HL-60/S4 (cell line): ENCODE results near the gene APLP2.
"Not testable (repeated sequence)": the region's sequence is repeated elsewhere in the genome, so short reads cannot be mapped to it uniquely, and the experiment has no call there.

Source experiments
- in situ Hi-C: fragments of 300-500 bp; cut with MboI; formaldehyde crosslinking; loops from 2 replicates; pipeline ENCODE4 v1.14.3; 2022; ENCODE audit warnings: low sequenced_read_pairs

APLP2 gene

GRCh38 chr11:130164221-130164570 lies 94.5 kb downstream of the APLP2 start:
- in situ Hi-C loops = no loop called here

GRCh38 chr11:130165601-130166456 lies 96.1 kb downstream of the APLP2 start:
- in situ Hi-C loops = no loop called here

DNA sequence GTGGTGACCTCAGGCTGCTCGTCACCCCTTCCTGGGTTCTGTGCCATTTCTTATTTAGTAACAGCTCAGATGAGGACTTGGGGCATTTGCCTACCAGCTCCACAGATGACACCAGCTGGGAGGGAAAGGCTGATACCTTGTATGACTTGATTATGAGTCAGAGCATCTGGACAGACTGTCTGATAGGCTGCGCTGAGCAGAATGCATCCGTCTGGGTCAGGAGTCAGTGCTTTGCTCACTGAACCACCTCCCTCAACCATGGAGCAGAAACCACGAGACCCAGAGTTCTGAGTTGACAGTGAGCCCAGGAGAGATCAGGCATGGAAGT lies 96.7 kb downstream of the APLP2 start:
- in situ Hi-C loops = no loop called here

DNA sequence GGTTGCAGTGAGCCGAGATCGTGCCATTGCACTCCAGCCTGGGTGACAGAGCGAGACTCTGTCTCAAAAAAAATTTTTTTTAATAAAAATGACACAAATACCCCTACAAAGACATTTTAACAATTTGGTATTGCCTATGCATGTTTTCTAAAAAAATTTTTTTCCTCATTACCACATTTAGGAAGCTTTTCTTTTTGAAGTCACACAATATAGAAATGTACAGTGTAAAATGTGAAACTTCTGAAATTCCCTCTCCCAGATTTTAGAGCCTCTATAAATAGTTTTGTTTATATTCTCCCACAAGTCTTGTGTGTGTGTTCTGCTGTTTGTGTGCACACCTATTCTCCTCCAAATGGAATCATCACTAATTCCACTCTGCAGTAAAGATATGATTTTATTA lies 97.5 kb downstream of the APLP2 start:
- in situ Hi-C loops = no loop called here

DNA sequence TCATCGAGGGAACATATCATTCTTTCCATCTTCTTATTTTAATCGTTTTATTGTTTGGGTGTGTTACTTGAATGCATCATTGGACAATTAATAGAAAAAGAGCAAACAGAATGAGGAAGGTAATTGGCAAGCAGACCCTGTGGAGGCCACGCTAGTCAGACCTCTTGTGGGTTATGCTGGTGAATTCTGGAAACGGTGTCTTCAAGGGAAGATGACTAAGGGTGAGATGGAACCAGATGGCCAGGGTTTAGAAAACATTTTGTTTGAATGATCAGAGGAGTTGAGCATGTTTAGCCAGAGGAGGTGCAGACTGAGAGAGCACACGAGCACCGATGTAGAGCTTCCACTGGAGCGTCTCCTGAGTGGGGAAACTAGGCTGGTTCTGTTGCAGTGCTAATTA lies 98.4 kb downstream of the APLP2 start:
- in situ Hi-C loops = no loop called here

- in situ Hi-C loops = no loop called here
Observed at GRCh38 chr11:130170345-130170744, 100.7 kb downstream of the APLP2 start.

DNA sequence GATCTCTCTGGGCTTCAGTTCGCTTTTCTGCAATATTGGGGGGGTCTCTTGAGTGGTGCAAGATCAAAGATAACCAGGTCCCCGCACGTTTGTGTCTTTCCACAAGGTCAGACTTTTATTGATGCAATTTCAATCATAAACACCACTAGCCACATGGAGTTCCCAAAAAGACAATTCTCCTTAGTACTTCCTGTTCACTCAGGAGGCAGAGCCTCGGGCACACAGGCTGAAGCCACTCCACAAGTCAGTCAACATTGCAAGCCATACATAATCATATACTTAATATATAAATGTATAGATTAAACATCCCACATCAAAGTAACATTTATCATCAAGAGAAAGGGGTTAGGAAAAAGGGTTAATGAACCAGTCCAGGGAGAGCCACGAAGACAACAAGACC lies 101.8 kb downstream of the APLP2 start:
- in situ Hi-C loops = no loop called here

GRCh38 chr11:130172001-130172400 lies 102.3 kb downstream of the APLP2 start:
- in situ Hi-C loops = not testable (repeated sequence)

- in situ Hi-C loops = no loop called here
Observed at GRCh38 chr11:130174642-130175041, 104.9 kb downstream of the APLP2 start.

- in situ Hi-C loops = no loop called here
Observed at GRCh38 chr11:130175898-130176297, 106.2 kb downstream of the APLP2 start.

- in situ Hi-C loops = no loop called here
Observed at GRCh38 chr11:130177782-130178181, 108.1 kb downstream of the APLP2 start.

GRCh38 chr11:130178441-130179339 lies 109.0 kb downstream of the APLP2 start:
- in situ Hi-C loops = no loop called here

GRCh38 chr11:130179396-130180306 lies 110.0 kb downstream of the APLP2 start:
- in situ Hi-C loops = no loop called here

GRCh38 chr11:130180491-130180890 lies 110.8 kb downstream of the APLP2 start:
- in situ Hi-C loops = no loop called here

DNA sequence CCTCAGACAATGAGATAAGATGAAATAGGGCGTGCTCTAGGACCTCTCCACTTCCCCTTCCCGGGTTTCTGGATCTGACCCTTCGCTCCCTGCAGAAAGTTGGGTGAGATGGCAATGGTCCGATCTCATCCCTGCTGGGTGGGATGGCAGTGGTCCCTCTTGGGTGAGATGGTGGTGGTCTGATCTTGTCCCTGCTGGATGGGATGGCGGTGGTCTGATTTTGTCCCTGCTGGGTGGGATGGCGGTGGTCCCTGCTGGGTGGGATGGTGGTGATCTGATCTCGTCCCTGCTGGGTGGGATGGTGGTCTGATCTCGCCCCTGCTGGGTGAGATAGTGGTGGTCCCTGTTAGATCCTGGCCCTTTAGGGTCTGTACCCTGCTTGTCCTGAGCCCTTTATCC lies 111.2 kb downstream of the APLP2 start:
- in situ Hi-C loops = no loop called here

DNA sequence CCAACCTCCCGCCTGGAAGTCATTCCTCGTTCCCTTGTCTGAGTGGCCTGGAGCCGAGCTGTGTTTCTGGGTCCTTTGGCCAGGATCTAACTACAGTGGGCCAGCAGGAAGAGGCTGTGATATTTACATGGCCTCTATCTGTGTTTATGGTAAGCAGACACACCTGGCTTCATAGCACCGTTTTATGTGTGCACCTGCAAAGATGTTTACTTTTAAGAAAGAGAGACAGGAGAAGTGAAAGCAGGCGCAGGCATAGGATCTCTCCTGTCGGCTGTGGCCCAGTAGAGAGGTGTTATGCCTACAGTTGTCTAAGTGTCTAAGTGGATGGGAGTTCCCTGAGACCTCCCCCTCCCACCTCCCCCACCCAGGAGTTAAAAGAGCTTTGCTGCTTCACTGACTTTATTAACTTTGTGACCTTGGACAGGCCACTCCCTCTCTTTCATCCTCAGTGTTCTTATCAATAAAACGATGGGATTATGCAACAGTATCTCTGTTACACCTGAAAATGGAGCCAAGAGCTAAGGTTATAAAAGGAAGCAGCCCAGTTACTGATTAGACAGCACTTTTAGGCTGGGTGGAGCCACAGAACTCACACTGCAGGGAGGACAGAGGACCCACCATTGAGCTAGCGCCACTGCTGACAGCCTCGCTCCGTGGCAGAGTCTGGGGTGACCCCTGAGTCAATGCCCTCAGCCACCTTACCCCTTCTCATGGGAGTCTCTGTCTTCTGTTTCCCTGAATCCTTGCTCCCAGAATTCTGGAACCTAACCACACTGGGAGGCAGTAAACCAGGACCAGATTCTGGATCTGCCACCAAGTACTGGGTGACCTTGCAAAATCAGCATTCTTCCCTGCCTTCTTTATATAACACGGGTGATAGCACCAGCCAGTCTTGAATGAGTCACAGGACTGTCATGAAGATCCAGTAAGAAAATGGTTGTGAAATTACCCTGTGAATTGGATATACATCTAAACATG lies 111.9 kb downstream of the APLP2 start:
- in situ Hi-C loops = no loop called here

DNA sequence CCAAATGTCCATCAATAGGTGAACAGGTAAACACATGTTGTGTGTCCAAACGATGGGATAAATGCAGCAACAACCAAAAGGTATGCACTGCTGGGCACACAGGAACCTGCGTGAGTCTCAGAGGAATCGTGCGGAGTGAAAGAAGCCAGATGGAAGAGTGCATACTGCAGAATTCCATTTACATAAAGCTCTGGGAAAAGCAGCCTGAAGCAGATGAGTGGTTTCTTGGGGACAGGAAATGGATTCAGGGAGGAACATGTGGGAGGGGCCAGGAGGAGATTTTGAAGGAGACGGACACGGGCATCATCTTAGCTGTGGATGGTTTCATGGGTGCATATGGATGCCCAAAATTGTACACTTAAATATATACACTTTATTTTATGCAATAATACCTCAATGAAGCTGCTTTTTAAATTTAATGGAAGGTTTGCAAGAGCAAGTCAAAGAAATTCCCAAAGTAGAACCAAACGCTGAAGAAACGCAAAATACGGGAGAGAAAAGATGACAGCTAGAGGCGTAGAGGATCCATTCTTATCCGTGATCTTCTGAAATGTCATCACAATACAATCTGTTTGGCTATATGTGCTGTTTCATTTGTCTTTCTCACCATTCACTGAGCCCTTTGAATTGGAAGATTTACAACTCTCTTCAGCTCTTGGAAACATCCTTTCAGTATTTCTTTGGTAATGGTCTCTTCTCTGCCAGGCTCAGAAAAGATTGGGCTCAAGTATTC lies 114.3 kb downstream of the APLP2 start:
- in situ Hi-C loops = no loop called here

GRCh38 chr11:130187096-130187495 lies 117.4 kb downstream of the APLP2 start:
- in situ Hi-C loops = no loop called here

- in situ Hi-C loops = no loop called here
Observed at GRCh38 chr11:130188047-130188446, 118.4 kb downstream of the APLP2 start.
